Keratinocyte (primary cell): Measurements from ENCODE around the gene KRT78.

Experiments used
- CTCF ChIP-seq, 3 experiments: IDR thresholded peaks in 1 of 3; conservative IDR thresholded peaks in 1 of 3; optimal IDR thresholded peaks in 1 of 3; 2 replicates in 2 of 3; 3 replicates in 1 of 3; pipeline versions ENCODE3 to v1.5.1; 2011; ENCODE audit warnings: low read length in 3 of 3, mild to moderate bottlenecking in 3 of 3, moderate library complexity in 2 of 3, control low read depth in 1 of 3, inconsistent platforms in 1 of 3; ENCODE audit not compliant: insufficient read depth in 2 of 3; ENCODE audit errors: extremely low read depth in 1 of 3
- EZH2 ChIP-seq: IDR thresholded peaks from one replicate; pipeline ENCODE4 v1.6.1; 2012; ENCODE audit warnings: inconsistent platforms, mild to moderate bottlenecking, low read length, moderate library complexity

DNA sequence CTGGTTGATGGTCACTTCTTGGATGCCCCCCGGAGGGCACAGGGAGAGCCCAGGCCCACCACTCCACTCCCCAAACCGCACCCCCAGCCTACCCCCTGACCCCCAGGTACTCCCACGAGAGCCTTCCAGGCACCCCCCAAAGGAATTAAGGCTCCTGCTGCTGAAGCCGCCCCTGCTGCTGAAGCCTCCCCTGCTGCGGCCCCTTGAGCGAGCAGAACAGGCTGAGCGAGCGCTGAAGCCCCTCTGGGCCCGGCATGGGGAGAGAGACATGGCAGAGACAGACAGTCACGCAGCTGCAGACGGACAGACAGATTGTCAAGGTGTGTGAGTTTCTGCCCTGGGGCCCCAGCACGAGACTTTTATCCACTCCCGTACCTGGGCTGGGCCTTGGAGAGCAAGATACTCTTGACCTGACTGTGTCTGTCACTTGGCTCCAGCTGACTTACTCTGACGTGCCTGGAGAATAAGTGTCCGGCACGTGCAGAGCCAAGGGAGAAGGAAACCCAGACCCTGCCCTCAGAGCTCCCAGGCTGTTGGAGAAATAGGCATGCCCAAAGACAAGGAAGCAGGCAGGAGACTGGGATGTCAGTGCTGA, at the start of gene KRT78:
- TF ChIP-seq EZH2 (no peak), CTCF (optimal IDR thresholded peaks at IDR 0.05 in 1 of 3, IDR thresholded peaks at IDR 0.05 in 1 of 3, conservative IDR thresholded peaks at IDR 0.05 in 1 of 3; ENCODE audit: extremely low read depth in 1 of 3, insufficient read depth in 2 of 3, low read length in 3 of 3) (no peak)
